ENCODE data around the gene TRIM26.

- no peak for TF ChIP-seq POLR2AphosphoS5 (IDR thresholded peaks at IDR 0.05; ENCODE audit: low read depth)
- TF ChIP-seq EZH2phosphoT487 (IDR thresholded peaks at IDR 0.05; ENCODE audit: unreplicated experiment): no peak
- no peak for TF ChIP-seq CTCF (conservative IDR thresholded peaks at IDR 0.05; ENCODE audit: low read depth in 2 of 2)
- TF ChIP-seq EZH2 (IDR thresholded peaks at IDR 0.05; ENCODE audit: low read depth, unreplicated experiment): no peak
- TF ChIP-seq ZNF114 (CRISPR knock-in tag; IDR thresholded peaks at IDR 0.05): no peak
- no peak for TF ChIP-seq REST (IDR thresholded peaks at IDR 0.05; ENCODE audit: unreplicated experiment)
- no peak for TF ChIP-seq JUNB (IDR thresholded peaks at IDR 0.05; ENCODE audit: unreplicated experiment)
- no peak for TF ChIP-seq ETS1 (IDR thresholded peaks at IDR 0.05)
- TF ChIP-seq CREB1 (CRISPR knock-in tag; IDR thresholded peaks at IDR 0.05; ENCODE audit: low read depth): no peak
- no peak for TF ChIP-seq ZNF331 (CRISPR knock-in tag; IDR thresholded peaks at IDR 0.05; ENCODE audit: low read depth)
These were observed 17.3 kb downstream of the TRIM26 start for GRCh38 chr6:30195951-30196350.

Data from GM23338 (cell line).